ENCODE results near the gene CACNG5. TPM values are rescaled to one million over a fixed set of nuclear protein-coding genes. Genes with fewer than 3 reads are reported as not detected.

CACNG5 gene
- polyA plus RNA-seq, 1 experiment = not detected

GRCh38 chr17:66829883-66830282 is 5.0 kb upstream of the CACNG5 start:
- CTCF ChIA-PET = interaction anchor here (0.6 kb wide), 1 partner anchor 14 kb away, joined by 3 read pairs; no protein-coding TSS in a partner anchor
- H3K36me3 ChIP-seq (ENCODE audit: control insufficient read depth, insufficient read depth, low read length) = no peaks in the 10 kb centered on the region
- no peak for TF ChIP-seq CTCF (IDR thresholded peaks at IDR 0.05; ENCODE audit: insufficient read depth, low read depth, low read length)
- H3K4me3 ChIP-seq (ENCODE audit: low read depth, low read length) = no peak overlapping the region
- DNase-seq (ENCODE audit: low read depth) = no peak
- POLR2A ChIA-PET = no interaction called here
- peaks cover 8% of the 10 kb centered on the region for H3K27me3 ChIP-seq (ENCODE audit: control insufficient read depth, insufficient read depth, low read length)

- CTCF ChIA-PET = interaction anchor here (0.5 to 0.6 kb wide), 2 partner anchors 12 to 15 kb away, joined by 3 to 4 read pairs; no protein-coding TSS in a partner anchor
- TF ChIP-seq CTCF (IDR thresholded peaks at IDR 0.05; ENCODE audit: insufficient read depth, low read depth, low read length) = no peak
Measured at GRCh38 chr17:66830451-66830850, 4.5 kb upstream of the CACNG5 start.

GRCh38 chr17:66831383-66832210 is 3.3 kb upstream of the CACNG5 start:
- TF ChIP-seq CTCF (IDR thresholded peaks at IDR 0.05; ENCODE audit: insufficient read depth, low read depth, low read length) = no peak
- POLR2A ChIA-PET = no interaction called here
- peaks cover 12% of the 10 kb centered on the region for H3K27me3 ChIP-seq (ENCODE audit: control insufficient read depth, insufficient read depth, low read length)
- no peak for DNase-seq (ENCODE audit: low read depth)
- H3K4me3 ChIP-seq (ENCODE audit: low read depth, low read length) = no peak overlapping the region
- H3K36me3 ChIP-seq (ENCODE audit: control insufficient read depth, insufficient read depth, low read length) = no peaks in the 10 kb centered on the region
- CTCF ChIA-PET = no interaction called here

More at GRCh38 chr17:66830451-66830850, 4.5 kb upstream of the CACNG5 start:
- Histone ChIP-seq H3K27me3 (ENCODE audit: control insufficient read depth, insufficient read depth, low read length) (peaks cover 8% of the 10 kb centered on the region), H3K36me3 (ENCODE audit: control insufficient read depth, insufficient read depth, low read length) (no peaks in the 10 kb centered on the region), H3K4me3 (ENCODE audit: low read depth, low read length) (no peak overlapping the region)
- POLR2A ChIA-PET = no interaction called here
- no peak for DNase-seq (ENCODE audit: low read depth)

- Histone ChIP-seq H3K27me3 (ENCODE audit: control insufficient read depth, insufficient read depth, low read length) (peaks cover 20% of the 10 kb centered on the region), H3K4me3 (ENCODE audit: low read depth, low read length) (no peak overlapping the region), H3K36me3 (ENCODE audit: control insufficient read depth, insufficient read depth, low read length) (no peaks in the 10 kb centered on the region)
- no peak for TF ChIP-seq CTCF (IDR thresholded peaks at IDR 0.05; ENCODE audit: insufficient read depth, low read depth, low read length)
- no peak for DNase-seq (ENCODE audit: low read depth)
- CTCF ChIA-PET = no interaction called here
- POLR2A ChIA-PET = no interaction called here
Measured at GRCh38 chr17:66833201-66833600, 1.7 kb upstream of the CACNG5 start.

GRCh38 chr17:66834426-66834918 is 445 bp upstream of the CACNG5 start:
- H3K27me3 ChIP-seq (ENCODE audit: control insufficient read depth, insufficient read depth, low read length) = peaks cover 20% of the 10 kb centered on the region
- ChIA-PET CTCF (no interaction called here), POLR2A (no interaction called here)
- TF ChIP-seq CTCF (IDR thresholded peaks at IDR 0.05; ENCODE audit: insufficient read depth, low read depth, low read length) = no peak
- no peak overlapping the region for H3K4me3 ChIP-seq (ENCODE audit: low read depth, low read length)
- no peaks in the 10 kb centered on the region for H3K36me3 ChIP-seq (ENCODE audit: control insufficient read depth, insufficient read depth, low read length)
- no peak for DNase-seq (ENCODE audit: low read depth)

Data from BJ (cell line).